DMS 273 (cell line): ENCODE data around the gene RAB26.
"Not testable (repeated sequence)": the region's sequence is repeated elsewhere in the genome, so short reads cannot be mapped to it uniquely, and the experiment has no call there.

Experiments
- DNase-seq: peaks from one replicate; lab custom pipeline; 2025; ENCODE audit not compliant: unreplicated experiment; lab: John Stamatoyannopoulos, UW

Gene RAB26

GRCh38 chr16:2116428-2116827 lies 32.0 kb upstream of the RAB26 start:
- DNase-seq = not testable (repeated sequence)

GRCh38 chr16:2117341-2117740 lies 31.1 kb upstream of the RAB26 start:
- not testable (repeated sequence) for DNase-seq

GRCh38 chr16:2117960-2118722 lies 30.3 kb upstream of the RAB26 start:
- DNase-seq = not testable (repeated sequence)

- DNase-seq = peak; percentile 73
Observed at GRCh38 chr16:2121325-2121724, 27.1 kb upstream of the RAB26 start.

GRCh38 chr16:2121853-2122252 lies 26.6 kb upstream of the RAB26 start:
- DNase-seq = peak; percentile 35

GRCh38 chr16:2122429-2122828 lies 26.0 kb upstream of the RAB26 start:
- DNase-seq = no peak

- DNase-seq = not testable (repeated sequence)
Observed at GRCh38 chr16:2122934-2123683, 25.3 kb upstream of the RAB26 start.

GRCh38 chr16:2123706-2124376 lies 24.6 kb upstream of the RAB26 start:
- DNase-seq = not testable (repeated sequence)

- peak; percentile 60 for DNase-seq
Observed at GRCh38 chr16:2124377-2124693, 24.1 kb upstream of the RAB26 start.

- peak; percentile 95 for DNase-seq
Observed at GRCh38 chr16:2124694-2125444, 23.6 kb upstream of the RAB26 start.

- peak; percentile 60 for DNase-seq
Observed at GRCh38 chr16:2125609-2126008, 22.8 kb upstream of the RAB26 start.

- DNase-seq = peak; percentile 81
Observed at GRCh38 chr16:2126161-2126743, 22.2 kb upstream of the RAB26 start.

GRCh38 chr16:2126928-2127556 lies 21.4 kb upstream of the RAB26 start:
- not testable (repeated sequence) for DNase-seq

- peak; percentile 64 for DNase-seq
Observed at GRCh38 chr16:2127630-2128280, 20.7 kb upstream of the RAB26 start.

- DNase-seq = peak; percentile 75
Observed at GRCh38 chr16:2129251-2129650, 19.2 kb upstream of the RAB26 start.

- DNase-seq = not testable (repeated sequence)
Observed at GRCh38 chr16:2129890-2130447, 18.5 kb upstream of the RAB26 start.

- DNase-seq = not testable (repeated sequence)
Observed at GRCh38 chr16:2133797-2134196, 14.6 kb upstream of the RAB26 start.

GRCh38 chr16:2135071-2135470 lies 13.4 kb upstream of the RAB26 start:
- DNase-seq = not testable (repeated sequence)

GRCh38 chr16:2135770-2136490 lies 12.5 kb upstream of the RAB26 start, which contains the start of gene PKD1:
TSS of gene PKD1 (minus strand) at chr16:2135898. CDS start at chr16:2135689, 209 bp downstream.
- peak; percentile 91 for DNase-seq
